ENCODE results near the gene SMIM22. TPM values are rescaled to one million over a fixed set of nuclear protein-coding genes. Genes with fewer than 3 reads are reported as not detected.

The SMIM22 gene
- total RNA-seq, 1 experiment from 2014 or later: not detected

DNA sequence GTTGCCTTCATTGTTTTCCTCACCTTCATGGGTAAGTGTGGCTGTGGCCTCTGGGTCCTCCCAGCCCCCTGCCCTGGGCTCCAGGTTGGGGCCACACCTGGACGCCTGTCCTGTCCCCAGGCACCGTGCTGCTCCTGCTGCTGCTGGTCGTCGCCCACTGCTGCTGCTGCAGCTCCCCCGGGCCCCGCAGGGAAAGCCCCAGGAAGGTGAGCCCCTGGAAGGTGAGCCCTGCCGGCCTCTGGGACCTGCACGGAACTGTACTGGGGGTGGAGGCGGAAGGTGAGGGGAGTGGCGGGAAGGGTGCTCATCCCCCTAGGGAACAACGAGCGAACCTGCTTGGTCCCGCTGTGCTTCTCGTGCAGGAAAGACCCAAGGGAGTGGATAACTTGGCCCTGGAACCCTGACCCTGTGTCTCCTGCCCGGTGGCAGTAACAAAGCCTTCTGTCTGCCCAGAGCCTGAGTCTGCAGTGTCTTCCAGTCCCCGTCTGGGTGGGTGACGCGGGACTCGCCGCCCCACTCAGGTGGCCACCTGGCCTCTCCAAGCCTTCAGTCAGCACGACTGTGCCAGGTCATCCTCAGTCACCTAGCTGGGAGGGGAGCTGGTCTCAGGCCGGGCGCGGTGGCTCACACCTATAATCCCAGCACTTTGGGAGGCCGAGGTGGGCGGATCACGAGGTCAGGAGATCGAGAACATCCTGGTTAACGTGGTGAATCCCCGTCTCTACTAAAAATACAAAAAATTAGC is 831 bp downstream of the SMIM22 start:
- Histone ChIP-seq H3K4me1 (ENCODE audit: low read length) (peaks cover 6% of the 10 kb centered on the region), H2AFZ (ENCODE audit: low read length) (no peak overlapping the region), H3K9me3 (ENCODE audit: low read length) (no peaks in the 10 kb centered on the region), H3K9ac (ENCODE audit: low read length) (no peak overlapping the region), H3K79me2 (ENCODE audit: low read length) (no peaks in the 10 kb centered on the region), H3K9me2 (replicated peaks; ENCODE audit: insufficient read depth, low read length) (no peaks in the 10 kb centered on the region), H3K27ac (ENCODE audit: low read length) (no peak overlapping the region), H4K20me1 (ENCODE audit: insufficient read depth, low read depth, low read length) (no peaks in the 10 kb centered on the region), H3K27me3 (ENCODE audit: low read length) (no peaks in the 10 kb centered on the region), H3K4me2 (ENCODE audit: low read depth, low read length, poor library complexity, severe bottlenecking) (no peak overlapping the region), H3K4me3 (ENCODE audit: low read length) (no peak overlapping the region), H3K36me3 (ENCODE audit: insufficient read depth, low read length) (no peaks in the 10 kb centered on the region)
- no peak for DNase-seq

DNA sequence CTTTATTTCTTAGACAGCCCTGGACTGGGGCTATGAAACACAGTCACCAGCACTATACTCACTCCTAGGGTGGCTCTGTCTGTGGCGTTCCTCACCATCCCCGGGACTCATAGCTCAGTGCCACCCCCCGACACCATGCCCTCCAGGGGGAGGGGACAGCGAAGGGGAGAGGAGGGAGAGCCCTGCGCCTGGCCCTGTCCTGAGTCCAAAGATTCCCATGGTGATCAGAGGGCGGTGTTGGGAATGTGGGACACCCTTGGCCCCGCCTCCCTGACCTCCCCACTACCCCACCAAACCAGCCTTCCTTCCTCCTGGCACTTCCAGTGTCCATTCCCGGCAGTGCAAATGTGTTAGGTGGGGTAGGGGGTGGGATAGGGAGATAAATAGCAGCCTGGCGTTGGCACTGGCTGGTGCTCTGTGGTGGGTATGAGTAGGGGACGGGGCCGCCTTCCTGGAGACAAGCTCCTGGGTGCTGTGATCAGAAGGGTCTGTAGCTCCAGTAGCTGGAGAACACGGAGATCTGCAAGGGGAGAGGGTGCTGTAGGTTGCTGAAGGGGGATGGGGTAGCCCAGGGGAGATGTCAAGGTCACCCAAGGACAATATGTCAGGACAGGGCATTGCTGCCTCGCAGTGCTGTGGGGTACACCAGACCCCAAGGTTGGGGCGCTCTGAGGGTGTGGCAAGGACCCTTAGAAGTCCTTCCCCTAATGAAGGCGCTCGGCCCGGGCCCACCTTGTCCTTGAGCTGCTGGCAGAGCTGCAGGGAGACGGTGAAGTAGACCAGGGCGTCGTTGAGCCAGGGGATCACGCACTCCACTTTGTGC is 2.0 kb downstream of the SMIM22 start:
- Histone ChIP-seq H3K27me3 (ENCODE audit: low read length) (no peaks in the 10 kb centered on the region), H3K9ac (ENCODE audit: low read length) (no peak overlapping the region), H3K4me3 (ENCODE audit: low read length) (no peak overlapping the region), H3K36me3 (ENCODE audit: insufficient read depth, low read length) (no peaks in the 10 kb centered on the region), H4K20me1 (ENCODE audit: insufficient read depth, low read depth, low read length) (no peaks in the 10 kb centered on the region), H2AFZ (ENCODE audit: low read length) (no peak overlapping the region), H3K9me3 (ENCODE audit: low read length) (no peaks in the 10 kb centered on the region), H3K79me2 (ENCODE audit: low read length) (no peaks in the 10 kb centered on the region), H3K27ac (ENCODE audit: low read length) (no peak overlapping the region), H3K4me1 (ENCODE audit: low read length) (peaks cover 15% of the 10 kb centered on the region), H3K4me2 (ENCODE audit: low read depth, low read length, poor library complexity, severe bottlenecking) (no peak overlapping the region), H3K9me2 (replicated peaks; ENCODE audit: insufficient read depth, low read length) (no peaks in the 10 kb centered on the region)
- DNase-seq: no peak

DNA sequence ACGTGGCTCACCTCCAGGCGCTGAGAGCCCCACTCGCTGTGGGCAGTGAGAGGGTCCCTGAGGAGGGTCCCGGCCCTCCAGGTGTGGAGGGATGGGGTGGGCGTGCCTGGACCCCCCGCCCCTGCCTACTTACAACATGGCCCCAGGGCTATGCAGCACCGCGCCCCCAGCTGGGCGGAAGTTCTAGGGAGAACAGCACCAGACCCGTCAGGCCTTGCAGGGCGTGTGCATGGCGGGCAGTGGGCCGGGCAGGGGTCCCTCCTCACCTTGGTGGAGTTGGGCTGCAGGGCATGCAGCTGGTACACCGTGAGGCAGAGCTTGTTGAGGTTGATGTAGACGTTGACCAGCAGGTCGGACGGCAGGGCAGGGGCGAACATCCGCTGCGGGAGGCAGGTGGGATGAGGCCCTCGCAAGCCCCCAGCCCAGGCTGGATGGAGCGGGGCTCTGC is 2.7 kb downstream of the SMIM22 start:
- Histone ChIP-seq H3K4me3 (ENCODE audit: low read length) (no peak overlapping the region), H4K20me1 (ENCODE audit: insufficient read depth, low read depth, low read length) (no peaks in the 10 kb centered on the region), H2AFZ (ENCODE audit: low read length) (no peak overlapping the region), H3K79me2 (ENCODE audit: low read length) (no peaks in the 10 kb centered on the region), H3K27me3 (ENCODE audit: low read length) (no peaks in the 10 kb centered on the region), H3K4me2 (ENCODE audit: low read depth, low read length, poor library complexity, severe bottlenecking) (no peak overlapping the region), H3K27ac (ENCODE audit: low read length) (no peak overlapping the region), H3K9me2 (replicated peaks; ENCODE audit: insufficient read depth, low read length) (no peaks in the 10 kb centered on the region), H3K9me3 (ENCODE audit: low read length) (no peaks in the 10 kb centered on the region), H3K9ac (ENCODE audit: low read length) (no peak overlapping the region), H3K4me1 (ENCODE audit: low read length) (peaks cover 15% of the 10 kb centered on the region), H3K36me3 (ENCODE audit: insufficient read depth, low read length) (no peaks in the 10 kb centered on the region)
- no peak for DNase-seq

DNA sequence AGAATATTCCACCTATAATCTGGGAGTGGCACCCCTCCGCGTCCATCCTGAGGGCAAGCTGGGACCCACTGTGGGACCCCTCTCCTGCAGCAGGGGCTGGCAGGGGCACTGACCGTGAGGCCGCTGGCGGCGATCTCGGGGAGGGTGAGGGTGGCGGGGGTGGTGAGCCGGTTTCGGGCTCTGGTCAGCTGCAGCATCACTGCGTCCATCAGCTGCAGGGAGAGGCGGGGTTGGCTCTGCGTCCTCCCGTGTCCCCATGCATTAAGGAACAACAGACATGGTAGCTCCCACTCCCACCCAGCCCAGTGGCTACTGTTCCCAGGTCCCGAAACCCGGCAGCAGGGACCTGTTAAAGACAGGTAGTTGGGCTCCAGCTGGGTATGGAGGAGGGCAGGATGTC is 3.3 kb downstream of the SMIM22 start:
- DNase-seq: no peak
- H2AFZ ChIP-seq (ENCODE audit: low read length): no peak overlapping the region

DNA sequence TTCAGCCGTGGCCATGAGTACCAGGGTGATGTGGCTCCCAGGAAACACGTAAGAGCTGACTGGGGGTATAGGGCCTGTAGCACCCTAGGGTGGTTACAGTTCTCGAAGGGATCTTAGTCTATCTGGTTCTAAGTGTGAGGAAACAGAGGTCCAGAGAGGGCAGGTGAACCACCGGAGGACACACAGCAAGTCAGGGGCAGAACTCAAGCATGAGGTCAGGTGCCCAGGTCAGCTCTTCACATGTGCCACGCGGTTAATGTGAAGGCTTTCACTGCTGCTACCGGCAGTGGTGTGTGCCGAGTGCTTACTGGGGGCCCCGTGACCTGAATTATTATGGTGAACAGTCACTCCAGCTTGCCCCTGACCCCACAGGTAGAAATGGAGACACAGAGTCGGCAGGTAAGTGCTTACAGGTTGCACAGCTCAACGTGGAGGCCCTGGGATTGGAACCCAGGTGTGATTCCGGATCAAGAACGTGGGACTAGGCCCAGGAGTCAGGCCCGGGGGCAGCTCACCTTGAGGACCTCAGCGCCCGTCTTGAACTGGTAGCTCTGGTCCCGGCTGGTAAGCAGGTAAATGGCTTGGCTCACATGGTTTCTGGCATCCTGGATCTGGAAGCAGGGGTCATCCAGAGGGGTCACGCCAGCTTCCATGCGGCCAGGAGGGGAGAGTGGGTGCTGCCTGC is 4.1 kb downstream of the SMIM22 start:
- H4K20me1 ChIP-seq (ENCODE audit: insufficient read depth, low read depth, low read length): no peaks in the 10 kb centered on the region
- H3K36me3 ChIP-seq (ENCODE audit: insufficient read depth, low read length): no peaks in the 10 kb centered on the region
- peaks cover 30% of the 10 kb centered on the region for H3K4me1 ChIP-seq (ENCODE audit: low read length)
- no peaks in the 10 kb centered on the region for H3K9me3 ChIP-seq (ENCODE audit: low read length)
- H3K9me2 ChIP-seq (replicated peaks; ENCODE audit: insufficient read depth, low read length): no peaks in the 10 kb centered on the region
- DNase-seq: no peak
- H3K9ac ChIP-seq (ENCODE audit: low read length): no peak overlapping the region
- H3K79me2 ChIP-seq (ENCODE audit: low read length): no peaks in the 10 kb centered on the region
- no peak overlapping the region for H3K4me2 ChIP-seq (ENCODE audit: low read depth, low read length, poor library complexity, severe bottlenecking)
- no peak overlapping the region for H3K27ac ChIP-seq (ENCODE audit: low read length)
- H2AFZ ChIP-seq (ENCODE audit: low read length): no peak overlapping the region
- no peak overlapping the region for H3K4me3 ChIP-seq (ENCODE audit: low read length)
- no peaks in the 10 kb centered on the region for H3K27me3 ChIP-seq (ENCODE audit: low read length)

More for the DNA sequence above, 3.3 kb downstream of the SMIM22 start:
- Histone ChIP-seq H3K9ac (ENCODE audit: low read length) (no peak overlapping the region), H3K27me3 (ENCODE audit: low read length) (no peaks in the 10 kb centered on the region), H3K4me3 (ENCODE audit: low read length) (no peak overlapping the region), H3K4me1 (ENCODE audit: low read length) (peaks cover 22% of the 10 kb centered on the region), H3K4me2 (ENCODE audit: low read depth, low read length, poor library complexity, severe bottlenecking) (no peak overlapping the region), H3K9me2 (replicated peaks; ENCODE audit: insufficient read depth, low read length) (no peaks in the 10 kb centered on the region), H3K36me3 (ENCODE audit: insufficient read depth, low read length) (no peaks in the 10 kb centered on the region), H3K27ac (ENCODE audit: low read length) (no peak overlapping the region), H3K9me3 (ENCODE audit: low read length) (no peaks in the 10 kb centered on the region), H4K20me1 (ENCODE audit: insufficient read depth, low read depth, low read length) (no peaks in the 10 kb centered on the region), H3K79me2 (ENCODE audit: low read length) (no peaks in the 10 kb centered on the region)

DNA sequence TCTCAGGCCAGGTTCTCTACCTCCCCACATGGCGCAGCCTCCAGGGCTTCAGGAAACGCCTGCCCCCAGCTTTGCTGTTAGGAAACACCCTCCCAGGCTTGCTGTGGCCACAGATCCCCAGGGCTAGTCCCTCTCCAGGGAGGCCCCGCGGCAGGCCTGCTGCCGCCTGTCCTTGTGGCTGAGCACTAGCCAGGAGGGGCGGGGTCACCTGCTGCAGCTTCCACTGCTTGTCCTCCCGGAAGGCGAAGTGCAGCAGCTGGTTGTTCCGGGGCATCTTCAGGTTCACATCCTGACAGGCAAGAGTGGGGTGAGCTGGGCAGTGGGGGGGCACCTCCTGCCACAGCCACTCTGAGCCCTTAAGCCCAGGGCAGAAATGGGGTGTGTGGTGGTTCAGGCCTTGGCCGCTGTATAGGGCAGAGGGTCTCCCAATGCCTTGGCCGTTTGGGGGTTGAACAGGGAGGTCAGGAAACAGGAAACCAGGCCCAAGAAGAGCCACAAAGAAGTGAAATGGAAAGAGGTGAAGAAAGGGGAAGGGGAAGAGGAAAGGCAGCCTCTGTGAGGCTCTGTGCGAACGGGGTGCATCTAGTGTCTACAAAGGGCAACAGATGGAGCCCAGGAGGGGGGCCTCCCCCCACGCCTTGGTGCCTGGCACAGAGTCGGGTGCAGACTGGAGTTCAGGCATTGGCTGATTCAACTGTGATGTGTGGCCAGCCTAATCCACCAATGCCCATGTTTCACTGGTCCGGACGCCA is 5.3 kb downstream of the SMIM22 start:
- no peak for DNase-seq
- H3K27me3 ChIP-seq (ENCODE audit: low read length): no peaks in the 10 kb centered on the region

DNA sequence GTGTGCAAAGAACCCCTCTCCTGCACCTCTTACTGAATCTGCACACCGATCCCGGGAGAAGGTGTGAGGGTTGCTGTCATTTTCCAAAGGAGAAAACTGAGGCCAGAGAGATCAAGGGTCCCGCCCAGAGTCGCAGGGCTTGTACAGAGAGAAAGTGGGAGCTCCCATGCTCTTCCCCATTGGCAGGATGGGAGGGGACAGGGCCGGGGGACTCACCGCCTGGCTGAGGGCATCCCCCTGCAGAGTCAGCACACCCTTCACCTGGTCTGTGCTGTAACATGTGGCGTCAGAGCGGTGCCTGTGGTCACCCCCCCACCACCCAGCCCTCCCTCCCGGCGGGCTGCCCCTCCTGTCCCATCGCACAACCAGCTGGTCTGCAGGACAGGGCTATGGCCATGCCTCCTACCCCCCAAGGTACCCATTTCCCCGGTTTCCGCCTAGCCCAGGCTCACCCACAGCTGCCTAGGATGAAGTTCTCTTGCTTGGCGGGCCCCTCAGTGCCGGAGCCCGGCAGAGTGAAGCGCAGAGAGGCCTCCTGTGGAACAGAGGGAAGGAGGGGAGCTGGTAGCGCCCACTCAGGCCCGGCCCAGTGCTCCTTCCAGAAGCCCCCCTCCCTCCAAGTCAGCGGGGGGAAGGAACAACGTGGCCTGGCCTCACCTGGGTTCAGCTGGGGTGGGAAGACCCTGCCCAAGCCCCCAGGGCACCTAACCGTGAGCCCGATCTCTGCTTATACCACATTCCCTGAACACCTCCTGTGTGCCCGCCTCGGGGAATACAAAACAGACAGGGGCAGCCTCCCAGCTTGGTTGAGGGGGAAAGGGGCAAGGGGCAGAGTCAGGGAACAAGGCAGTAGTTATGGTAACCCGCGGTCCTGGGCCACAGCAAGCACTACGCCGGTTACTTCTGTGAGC is 6.1 kb downstream of the SMIM22 start:
- H3K36me3 ChIP-seq (ENCODE audit: insufficient read depth, low read length): no peaks in the 10 kb centered on the region
- no peaks in the 10 kb centered on the region for H3K9me3 ChIP-seq (ENCODE audit: low read length)
- H3K27ac ChIP-seq (ENCODE audit: low read length): no peak overlapping the region; the same call in 1 of the 2 replicates
- H2AFZ ChIP-seq (ENCODE audit: low read length): peak overlapping the region; percentile 4; the same call in 1 of the 2 replicates
- H3K27me3 ChIP-seq (ENCODE audit: low read length): no peaks in the 10 kb centered on the region
- no peaks in the 10 kb centered on the region for H4K20me1 ChIP-seq (ENCODE audit: insufficient read depth, low read depth, low read length)
- DNase-seq: no peak
- H3K4me2 ChIP-seq (ENCODE audit: low read depth, low read length, poor library complexity, severe bottlenecking): peak overlapping the region; percentile 99
- H3K79me2 ChIP-seq (ENCODE audit: low read length): no peaks in the 10 kb centered on the region
- H3K9ac ChIP-seq (ENCODE audit: low read length): peak overlapping the region; percentile 80
- no peaks in the 10 kb centered on the region for H3K9me2 ChIP-seq (replicated peaks; ENCODE audit: insufficient read depth, low read length)
- peak overlapping the region; percentile 90 for H3K4me3 ChIP-seq (ENCODE audit: low read length)
- peaks cover 48% of the 10 kb centered on the region for H3K4me1 ChIP-seq (ENCODE audit: low read length)

More for the DNA sequence above, 5.3 kb downstream of the SMIM22 start:
- Histone ChIP-seq H3K4me2 (ENCODE audit: low read depth, low read length, poor library complexity, severe bottlenecking) (no peak overlapping the region), H3K36me3 (ENCODE audit: insufficient read depth, low read length) (no peaks in the 10 kb centered on the region), H3K4me1 (ENCODE audit: low read length) (peaks cover 42% of the 10 kb centered on the region), H3K9ac (ENCODE audit: low read length) (no peak overlapping the region), H3K27ac (ENCODE audit: low read length) (no peak overlapping the region), H3K4me3 (ENCODE audit: low read length) (no peak overlapping the region), H3K9me2 (replicated peaks; ENCODE audit: insufficient read depth, low read length) (no peaks in the 10 kb centered on the region), H3K79me2 (ENCODE audit: low read length) (no peaks in the 10 kb centered on the region), H2AFZ (ENCODE audit: low read length) (no peak overlapping the region), H3K9me3 (ENCODE audit: low read length) (no peaks in the 10 kb centered on the region), H4K20me1 (ENCODE audit: insufficient read depth, low read depth, low read length) (no peaks in the 10 kb centered on the region)
